Measurements from ENCODE around the gene ARL15.

The ARL15 gene

DNA sequence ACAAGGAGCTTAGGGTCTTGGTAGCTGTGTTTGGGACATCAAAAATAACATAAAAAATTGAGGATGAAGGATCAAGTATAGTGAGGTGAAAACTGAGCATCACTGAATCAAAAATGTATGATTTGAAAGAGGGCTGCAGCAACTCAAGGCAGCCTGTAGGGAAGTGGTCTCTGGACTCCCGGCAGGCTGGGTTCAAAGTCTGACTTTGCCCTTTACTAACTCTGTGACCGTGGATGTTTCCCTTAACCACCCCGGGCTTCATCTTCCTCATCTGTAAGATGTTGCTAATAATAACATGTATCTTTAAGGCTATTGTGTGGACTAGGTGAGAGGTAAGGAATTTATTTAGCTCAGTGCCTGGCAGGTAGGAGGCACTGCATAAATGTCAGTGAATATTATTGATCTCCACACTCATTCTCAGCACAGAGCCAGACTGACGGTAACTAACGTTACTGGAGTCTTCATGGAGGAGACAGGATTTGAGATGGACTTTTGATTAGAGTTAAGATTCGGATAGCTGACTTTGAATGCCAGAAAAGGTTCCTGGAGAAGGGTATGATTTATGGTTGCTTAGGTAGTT, 382.6 kb downstream of the ARL15 start:
- DNase-seq, result no peak

DNA sequence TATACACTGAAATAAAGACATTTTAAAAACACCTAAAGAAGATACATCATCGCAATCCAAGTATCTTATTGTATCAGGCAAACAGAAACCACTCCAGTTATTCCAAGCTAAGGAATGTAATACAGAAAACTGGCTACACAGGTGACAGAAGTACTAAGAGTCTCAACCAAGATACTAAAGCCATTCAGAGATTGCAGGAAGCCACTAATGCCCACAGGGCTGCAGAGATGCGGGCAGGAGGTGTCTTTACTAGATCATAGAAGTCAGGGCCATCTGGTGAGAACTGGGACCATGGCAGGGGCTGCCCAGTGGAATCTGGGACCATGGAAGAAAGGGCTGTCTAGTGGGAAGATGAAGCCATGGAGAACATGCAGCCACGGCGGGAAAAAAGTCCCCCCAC, 384.3 kb downstream of the ARL15 start:
- no peak for DNase-seq

- DNase-seq, result no peak
These were observed 386.0 kb downstream of the ARL15 start for GRCh38 chr5:53924392-53924791.

DNA sequence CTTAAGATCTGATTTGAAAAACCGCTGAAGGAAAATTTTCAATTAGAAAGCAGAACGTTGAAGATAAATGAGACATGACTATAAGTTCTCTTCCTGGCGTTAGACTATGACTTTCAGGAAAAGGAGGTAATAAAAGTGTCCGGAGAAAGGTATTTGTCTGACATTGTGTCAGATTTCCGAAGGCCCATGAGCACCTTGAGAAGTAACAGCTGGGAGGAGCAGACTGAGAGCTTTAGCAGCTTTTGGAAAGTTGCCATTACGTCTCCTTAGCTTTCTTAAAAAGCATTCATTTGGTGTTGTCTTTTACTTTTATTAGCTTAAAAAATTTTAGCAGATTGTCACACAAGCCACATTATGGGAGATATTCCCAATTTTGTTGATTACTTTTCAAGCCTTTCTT, 386.4 kb downstream of the ARL15 start:
- DNase-seq, result no peak

DNA sequence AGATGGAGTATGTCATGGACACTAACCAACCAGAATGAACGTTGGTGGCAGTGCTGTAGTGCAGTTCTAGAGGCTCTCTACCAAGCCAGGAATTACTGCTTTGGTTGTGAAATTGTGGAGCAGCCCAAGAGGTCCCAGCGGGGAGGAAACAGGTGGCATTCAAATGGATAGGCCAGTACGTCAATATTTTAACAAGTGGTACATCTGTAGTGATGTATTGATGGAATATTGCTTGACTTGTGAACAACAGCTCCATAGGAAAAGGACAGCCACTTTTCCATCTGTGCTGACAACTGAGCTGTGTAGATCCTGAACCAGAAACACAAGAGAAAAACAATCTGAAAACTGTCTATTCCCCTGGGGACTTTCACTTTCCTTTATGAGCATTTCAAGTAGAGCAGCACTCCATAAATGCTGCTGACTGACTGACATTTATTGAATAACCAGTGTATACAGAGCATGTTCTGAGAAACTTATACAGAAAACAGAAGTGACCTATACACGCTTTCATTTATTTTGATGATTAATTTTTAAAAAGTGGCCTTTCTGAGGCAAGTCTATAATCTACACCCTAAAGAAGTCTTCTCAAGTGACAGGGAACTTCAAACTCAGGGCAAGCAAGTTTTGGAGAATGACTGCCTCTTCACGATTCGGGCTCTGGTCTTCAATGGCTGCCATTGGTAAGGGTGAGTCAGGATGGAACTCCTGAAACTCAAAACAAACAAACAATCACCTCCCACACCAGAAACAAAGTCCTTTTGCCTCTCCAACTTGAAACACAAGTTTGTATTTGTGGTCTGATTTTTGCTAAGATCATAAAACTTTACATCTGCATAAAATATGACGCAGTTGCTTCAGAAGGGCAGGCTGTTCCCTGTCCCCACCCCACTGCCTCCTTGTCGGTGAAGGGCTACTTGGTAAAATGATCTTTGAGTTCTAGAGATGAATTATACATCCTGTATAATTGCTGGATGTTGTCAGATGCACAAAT, 387.6 kb downstream of the ARL15 start:
- DNase-seq, result no peak

- DNase-seq, result no peak
These were observed 392.5 kb downstream of the ARL15 start for GRCh38 chr5:53917826-53918225.

DNA sequence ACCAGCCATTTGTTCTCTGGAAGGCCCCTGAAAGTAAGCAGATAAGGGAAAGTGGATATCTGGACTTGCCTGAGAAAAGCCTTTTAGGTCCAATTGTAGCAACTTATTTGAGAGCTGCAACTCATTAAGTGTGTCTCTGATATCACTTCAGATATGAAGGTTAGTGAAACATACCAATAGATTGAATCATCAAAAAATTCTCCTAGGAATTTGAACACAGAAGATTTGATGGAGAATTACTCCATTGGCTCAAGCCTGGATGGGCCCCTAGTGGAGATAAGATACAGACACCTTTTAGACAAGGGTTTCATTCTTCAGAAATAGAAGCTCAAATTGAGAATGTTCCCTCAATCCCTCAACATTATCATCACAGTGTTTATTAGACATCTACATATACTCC, 393.3 kb downstream of the ARL15 start:
- no peak for DNase-seq

GRCh38 chr5:53915120-53915519, 395.3 kb downstream of the ARL15 start:
- no peak for DNase-seq

DNA sequence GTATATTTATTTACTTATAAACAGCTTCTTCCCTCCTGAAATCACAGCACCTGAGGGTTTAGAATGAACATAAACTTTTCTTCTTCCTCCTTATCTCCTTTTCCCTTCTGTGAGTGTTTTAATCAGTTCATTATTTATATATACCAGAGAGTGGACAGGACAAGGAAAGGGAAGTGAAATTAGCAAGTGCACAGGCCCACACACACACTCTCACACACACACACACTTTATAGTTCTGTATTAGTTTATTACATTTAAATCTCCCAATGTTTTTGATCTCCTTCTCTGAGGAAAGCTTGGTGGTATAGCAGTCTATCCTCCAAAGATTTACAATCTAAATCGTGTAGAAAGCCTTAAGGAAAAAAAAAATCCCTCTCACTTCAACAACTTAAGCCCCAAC, 396.4 kb downstream of the ARL15 start:
- no peak for DNase-seq

DNA sequence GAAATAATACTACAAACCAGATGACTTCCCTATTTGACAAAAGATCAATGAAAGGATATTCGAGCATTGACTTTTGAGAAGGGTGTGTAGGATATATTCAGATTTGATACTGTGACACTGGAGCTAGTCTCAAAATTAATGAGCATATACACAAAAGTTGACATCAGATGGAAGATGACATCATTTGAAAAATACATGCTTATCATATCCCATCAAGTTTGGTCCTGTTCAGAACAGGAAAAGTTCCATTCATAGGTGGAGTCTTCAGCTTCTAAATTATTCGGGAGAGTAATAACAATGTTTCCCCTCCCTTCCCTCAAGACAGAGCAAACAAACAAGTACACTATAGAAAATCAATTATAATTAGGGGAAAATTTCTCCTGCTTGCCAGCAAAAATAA, 401.6 kb downstream of the ARL15 start:
- DNase-seq, result no peak

DNA sequence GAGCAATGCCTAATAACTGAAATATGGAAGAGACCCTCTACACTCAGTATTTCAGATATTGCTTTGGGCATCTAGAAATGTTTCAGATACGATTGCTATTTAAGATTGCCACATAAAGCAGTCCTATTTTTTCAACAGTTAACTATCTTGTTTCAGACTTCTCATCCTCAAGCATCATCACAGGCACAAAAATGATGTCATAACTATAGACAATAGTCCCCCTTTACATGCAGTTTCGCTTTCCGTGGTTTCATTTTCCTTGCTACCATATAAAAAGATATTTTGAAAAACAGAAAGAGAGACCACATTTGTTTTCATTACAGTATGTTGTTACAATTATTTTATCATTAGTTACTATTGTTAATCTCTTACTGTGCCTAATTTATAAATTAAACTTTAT, 402.5 kb downstream of the ARL15 start:
- DNase-seq, result no peak

DNA sequence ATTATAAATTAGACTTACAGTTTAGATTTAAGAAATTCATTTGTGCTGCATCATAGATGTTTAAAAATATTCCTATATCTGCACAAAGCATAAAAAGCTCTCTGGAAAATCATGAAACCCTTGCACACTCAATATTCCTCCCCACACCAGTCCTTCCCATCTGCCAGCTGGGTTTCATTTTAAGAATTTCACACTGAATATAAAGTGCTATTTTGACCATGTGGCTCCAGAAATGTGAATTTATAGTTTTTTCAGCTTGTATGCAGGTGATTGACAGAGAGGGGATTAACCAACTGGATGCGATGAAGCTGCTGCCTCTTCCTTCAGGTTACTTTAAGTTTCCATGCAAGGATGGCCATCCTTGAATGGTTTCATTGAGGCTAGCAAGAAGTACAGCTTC, 403.6 kb downstream of the ARL15 start:
- DNase-seq, result no peak

DNA sequence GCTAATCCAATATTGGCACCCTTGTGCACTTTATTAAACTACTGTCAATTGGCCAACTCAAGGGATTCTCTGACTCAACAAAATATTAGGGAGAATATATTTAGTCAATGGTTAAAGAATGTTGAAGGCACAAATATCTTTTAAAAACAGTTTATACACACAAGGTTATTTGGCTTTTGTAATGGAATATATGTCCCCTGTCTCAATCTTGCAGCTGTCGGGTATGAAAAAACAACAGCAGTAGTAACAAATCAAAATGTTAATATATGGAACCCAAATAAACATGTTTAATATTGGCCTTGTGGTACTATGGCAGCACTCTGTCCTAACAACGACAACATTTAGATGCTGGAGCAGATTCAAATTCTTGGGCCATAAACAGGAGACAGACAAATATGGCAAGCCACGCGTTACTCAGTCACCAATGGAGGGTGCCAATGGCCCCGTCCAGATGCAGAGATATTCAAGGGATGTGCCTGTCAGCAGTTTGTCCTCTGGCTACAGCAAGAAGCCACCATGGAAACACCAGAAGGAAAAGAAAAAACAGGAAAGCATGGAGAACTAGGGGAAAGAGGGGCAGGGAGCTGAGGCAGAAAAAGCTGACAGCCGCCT, 408.0 kb downstream of the ARL15 start:
- DNase-seq, result no peak

DNA sequence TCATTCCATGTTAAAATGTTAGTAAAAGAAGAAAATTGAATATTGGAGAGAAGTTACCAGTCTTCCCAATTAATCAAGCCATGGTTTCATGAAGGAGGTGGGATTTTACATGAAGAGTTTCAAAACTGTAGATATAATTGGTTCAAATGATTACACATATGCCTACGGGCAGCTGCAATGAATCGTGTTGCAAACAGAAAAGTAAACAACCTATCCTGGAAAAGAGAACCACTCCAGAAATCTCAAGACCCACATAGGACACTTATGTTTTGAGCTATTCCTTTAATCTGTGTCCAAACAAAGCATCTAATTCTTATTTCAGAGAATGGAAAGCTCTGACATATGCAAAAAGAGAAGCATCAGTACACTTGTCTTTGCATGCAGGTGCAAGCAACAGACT, 409.7 kb downstream of the ARL15 start:
- DNase-seq, result no peak

GRCh38 chr5:53895091-53895683, 415.2 kb downstream of the ARL15 start:
- no peak for DNase-seq

DNA sequence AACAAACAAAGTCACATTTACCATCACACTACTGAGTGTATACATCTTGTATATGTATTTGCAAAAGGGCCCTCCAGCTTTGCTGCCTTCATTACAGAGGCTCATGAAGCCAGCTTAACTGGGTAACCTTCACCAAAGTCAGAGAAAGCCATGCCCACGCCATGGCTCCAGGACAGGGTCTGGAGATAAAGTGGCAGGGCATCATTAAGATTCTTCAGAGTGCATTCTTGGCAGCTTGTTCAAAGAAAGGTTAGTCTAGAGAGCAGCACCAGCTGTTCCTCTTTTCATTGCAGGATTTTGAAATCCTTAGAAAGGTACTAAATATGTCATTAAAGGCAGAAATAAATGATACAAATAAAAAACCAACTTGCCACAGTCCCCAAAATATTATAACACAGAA, 416.7 kb downstream of the ARL15 start:
- DNase-seq, result no peak

DNA sequence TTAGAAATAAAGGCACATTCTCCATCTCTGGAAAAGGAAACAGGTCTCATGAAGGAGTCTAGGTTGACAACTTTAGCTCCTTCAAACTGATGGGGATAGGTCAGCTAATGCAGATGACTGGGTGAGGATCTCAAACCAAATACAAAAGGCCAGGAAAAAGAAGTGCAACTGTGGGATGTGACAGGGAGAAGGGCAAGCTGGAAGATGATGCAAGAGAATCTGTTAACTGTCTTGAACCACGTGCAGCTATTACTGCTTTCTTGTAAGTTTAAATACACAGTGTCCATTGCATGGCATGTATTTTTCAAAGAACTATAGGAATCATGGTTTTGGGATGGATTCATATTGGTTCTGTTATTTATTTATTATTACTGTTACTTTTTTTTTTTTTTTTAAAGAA, 418.1 kb downstream of the ARL15 start:
- no peak for DNase-seq

DNA sequence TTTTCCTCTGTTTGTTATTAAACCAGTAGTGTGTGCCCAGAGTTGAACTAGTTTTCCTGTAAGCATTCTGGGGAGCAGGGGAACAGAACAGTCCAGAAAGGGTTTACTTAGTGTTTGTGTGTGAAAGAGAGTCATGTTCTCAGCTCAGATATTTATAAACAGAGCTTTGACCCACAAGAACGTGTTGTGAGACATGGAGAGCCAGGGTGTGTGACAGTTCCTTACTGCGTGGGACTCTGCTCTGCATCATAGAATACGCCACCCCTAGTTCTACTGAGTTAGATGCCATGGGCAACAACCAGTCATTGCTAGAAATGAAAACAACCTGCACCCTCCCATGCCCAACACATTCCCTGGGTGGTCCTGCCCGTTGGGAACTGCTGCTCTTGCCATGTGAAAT, 419.2 kb downstream of the ARL15 start:
- DNase-seq, result no peak

DNA sequence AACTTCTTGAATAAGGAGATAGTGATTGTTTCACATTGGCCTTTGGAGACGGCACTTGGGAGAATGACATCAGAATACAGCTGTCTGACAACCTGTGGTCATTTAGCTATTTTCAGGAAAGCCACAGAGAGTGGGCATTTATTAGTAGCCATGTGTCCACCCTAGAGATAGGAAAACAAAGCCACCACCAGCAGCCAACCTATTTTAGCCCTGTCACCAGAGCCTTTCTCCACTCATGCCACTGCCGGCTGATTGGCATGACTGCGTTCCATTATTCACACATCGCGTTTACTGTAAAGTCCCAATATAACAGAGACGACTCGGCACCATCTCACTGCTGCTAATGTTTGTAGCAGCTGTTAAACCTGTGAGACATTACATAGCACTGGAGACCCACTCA, 419.9 kb downstream of the ARL15 start:
- no peak for DNase-seq

DNA sequence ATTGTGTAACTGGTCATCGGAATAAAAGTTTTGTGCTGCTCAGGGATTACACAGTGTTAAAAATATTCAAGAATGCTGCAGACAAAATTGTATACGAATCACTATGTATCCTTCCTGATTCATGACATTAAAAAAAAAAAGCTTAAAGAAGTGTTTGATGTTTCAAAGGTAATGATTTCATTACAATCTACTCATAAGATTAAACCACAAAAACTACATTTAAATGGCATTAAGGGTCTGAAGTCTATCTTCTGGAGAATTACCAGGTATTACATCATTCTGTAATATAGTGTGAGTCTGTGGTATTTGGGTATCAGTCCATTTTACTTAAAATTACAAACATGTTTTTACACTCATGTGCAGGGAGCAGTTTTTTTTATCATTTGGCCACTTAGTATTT, 425.5 kb downstream of the ARL15 start:
- DNase-seq, result no peak

GRCh38 chr5:53884417-53884816, 426.0 kb downstream of the ARL15 start:
- no peak for DNase-seq

DNA sequence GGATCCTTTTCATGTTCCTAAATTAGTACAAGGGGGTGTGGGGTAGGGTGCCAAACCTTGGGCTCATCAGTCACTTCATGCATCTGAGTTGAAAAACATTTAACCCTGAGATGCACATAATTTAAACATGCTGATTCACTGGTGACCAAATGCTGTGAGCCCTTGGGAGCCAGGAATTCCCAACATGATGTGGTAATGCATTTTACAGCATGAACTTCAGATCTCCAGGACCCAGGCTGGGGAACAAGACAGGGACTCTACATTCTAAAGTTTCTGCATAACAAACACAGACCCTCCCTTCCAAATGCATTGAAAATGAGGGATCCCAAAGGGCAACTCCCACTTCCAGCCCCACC, 427.7 kb downstream of the ARL15 start:
- DNase-seq, result no peak

DNA sequence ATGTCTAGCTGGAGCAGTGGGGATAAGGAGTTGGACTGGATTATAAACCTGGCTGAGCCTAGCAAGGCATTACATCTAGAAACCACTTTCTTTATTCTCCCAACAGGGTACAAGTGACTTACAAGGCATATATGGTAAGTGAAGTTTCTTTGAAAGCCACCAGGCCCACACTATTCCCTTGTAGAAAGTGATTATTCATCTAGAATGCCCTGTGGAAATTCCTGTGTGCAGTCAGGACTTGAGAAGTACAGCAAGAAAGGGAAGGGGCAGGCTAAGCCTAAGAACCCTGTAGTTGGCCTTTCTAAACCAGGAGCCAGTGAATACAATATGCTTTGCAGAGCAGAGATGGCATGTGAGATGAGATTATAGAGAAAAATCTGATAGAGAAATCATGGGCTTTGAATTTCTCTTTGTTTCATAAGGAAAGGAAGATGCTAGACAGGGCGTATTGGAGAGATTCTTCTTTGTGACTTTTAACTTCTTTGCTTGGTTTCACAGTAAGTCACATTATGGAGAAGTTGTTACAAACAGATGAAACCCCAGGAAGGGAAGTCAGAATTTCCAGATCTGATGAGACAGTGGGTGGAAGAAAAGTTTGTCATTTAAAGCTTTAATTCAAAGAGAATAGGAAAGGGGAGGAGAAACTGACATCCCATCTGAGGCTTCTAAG, 428.2 kb downstream of the ARL15 start:
- no peak for DNase-seq
